ACHN (cell line): ENCODE results near the gene CENPM.
A peak's percentile ranks its signal among the peaks of the same experiment; 100 is the strongest.

Experiments used
- DNase-seq: peaks from one replicate; pipeline ENCODE4 v3.0.0-alpha.2; 2015
- in situ Hi-C: cut with HindIII; loops from 2 replicates; pipeline ENCODE4 v1.10.0; 2017; ENCODE audit warnings: low sequenced_read_pairs, low pct_ligation_motif_present, low pct_unique_long_range_greater_than_20kb

CENPM gene, protein sequence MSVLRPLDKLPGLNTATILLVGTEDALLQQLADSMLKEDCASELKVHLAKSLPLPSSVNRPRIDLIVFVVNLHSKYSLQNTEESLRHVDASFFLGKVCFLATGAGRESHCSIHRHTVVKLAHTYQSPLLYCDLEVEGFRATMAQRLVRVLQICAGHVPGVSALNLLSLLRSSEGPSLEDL

DNA sequence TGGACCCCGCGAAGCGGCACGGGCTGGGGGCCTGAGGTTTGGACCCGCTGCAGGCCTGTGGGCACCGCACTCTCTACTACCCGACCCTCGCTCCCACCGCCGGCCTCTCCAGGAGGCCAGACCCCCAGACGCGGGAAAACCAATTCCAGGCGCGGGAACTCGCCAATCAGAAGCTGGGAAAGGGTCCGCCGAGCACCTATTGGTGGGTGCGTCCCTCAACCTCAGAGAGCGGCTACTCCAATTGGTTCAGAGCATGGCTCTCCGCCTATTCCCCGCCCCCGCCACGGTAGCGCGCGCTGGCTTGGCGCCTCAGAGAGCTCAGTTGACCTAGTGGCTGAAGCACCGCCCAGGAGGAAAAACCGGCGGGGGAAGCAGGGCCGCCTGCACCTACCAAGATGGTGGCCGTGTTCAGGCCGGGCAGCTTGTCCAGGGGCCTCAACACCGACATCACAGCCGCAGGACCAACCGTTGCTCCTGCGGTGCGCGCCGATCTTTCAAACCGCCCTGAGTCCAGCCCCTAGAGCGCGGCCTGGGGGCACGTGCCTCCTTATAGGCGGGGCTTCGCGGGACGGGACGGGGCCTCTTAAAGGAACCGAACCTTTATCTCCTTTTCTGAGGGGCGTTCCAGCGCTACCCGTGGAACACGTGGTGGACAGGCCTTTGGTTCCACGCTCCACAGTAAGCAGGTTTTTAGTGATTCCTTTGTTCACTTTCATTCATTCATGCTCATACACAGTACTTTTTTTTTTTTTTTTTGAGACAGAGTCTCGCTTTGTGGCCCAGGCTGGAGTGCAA lies at the start of gene CENPM:
TSS of gene CENPM (minus strand) at position 524 of the 795 bp plus-strand sequence. CDS start at position 448, 76 bp downstream.
- in situ Hi-C loops: no loop called here
- DNase-seq: peak; percentile 93

GRCh38 chr22:41995211-41995610 lies 48.3 kb upstream of the CENPM start:
- no peak for DNase-seq
- in situ Hi-C loops: no loop called here

DNA sequence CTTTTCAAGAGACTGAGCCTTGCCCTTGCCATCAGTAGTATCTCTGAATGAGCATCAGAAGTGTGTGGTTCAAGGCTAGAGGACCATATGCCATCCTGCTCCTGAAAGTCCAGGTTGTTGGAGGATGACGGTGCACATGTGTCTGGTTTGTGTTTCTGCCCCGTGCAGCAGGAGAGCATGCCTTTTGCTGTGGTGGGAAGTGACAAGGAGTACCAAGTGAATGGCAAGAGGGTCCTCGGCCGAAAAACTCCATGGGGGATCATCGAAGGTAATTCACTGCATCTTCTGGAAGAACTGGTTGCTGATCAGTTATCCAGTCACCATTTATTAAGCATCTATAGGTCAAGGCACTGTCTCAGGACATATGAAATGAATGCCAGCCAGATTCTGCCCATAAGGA lies 45.5 kb upstream of the CENPM start:
- no peak for DNase-seq
- in situ Hi-C loops: no loop called here

GRCh38 chr22:41991111-41991510 lies 44.2 kb upstream of the CENPM start:
- DNase-seq: no peak
- in situ Hi-C loops: no loop called here

- in situ Hi-C loops: no loop called here
- DNase-seq: no peak
Observed at GRCh38 chr22:41989246-41989645, 42.3 kb upstream of the CENPM start.

DNA sequence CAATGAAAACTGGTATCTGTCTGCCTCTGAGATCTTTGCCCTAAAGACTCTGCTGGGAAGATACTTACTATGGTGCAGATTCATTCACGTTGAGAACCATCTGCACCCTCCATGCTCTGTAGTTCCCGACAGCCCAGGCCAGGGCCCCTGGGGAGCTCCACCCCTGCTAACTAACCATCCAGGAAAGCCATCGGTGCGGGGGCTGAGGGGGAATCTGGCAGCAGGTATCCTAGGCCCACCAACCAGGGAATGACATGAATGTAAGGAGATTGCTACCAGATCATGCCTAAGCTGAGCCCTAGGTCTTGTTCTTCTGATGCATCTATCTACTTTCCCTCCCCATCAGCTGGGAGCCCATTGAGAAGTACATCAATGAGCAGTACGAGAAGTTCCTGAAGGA lies 40.3 kb upstream of the CENPM start:
- in situ Hi-C loops: no loop called here
- no peak for DNase-seq

- in situ Hi-C loops: no loop called here
- DNase-seq: no peak
Observed at GRCh38 chr22:41983513-41984405, 36.8 kb upstream of the CENPM start.

GRCh38 chr22:41982865-41983264 lies 35.9 kb upstream of the CENPM start:
- DNase-seq: no peak
- in situ Hi-C loops: no loop called here

- in situ Hi-C loops: no loop called here
- no peak for DNase-seq
Observed at GRCh38 chr22:41979423-41980250, 32.7 kb upstream of the CENPM start.

- in situ Hi-C loops: no loop called here
- DNase-seq: no peak
Observed at GRCh38 chr22:41978732-41979131, 31.8 kb upstream of the CENPM start.

- in situ Hi-C loops: no loop called here
- no peak for DNase-seq
Observed at GRCh38 chr22:41976961-41977566, 30.1 kb upstream of the CENPM start.

GRCh38 chr22:41976070-41976901 lies 29.3 kb upstream of the CENPM start:
- no peak for DNase-seq
- in situ Hi-C loops: no loop called here

GRCh38 chr22:41975299-41976069 lies 28.5 kb upstream of the CENPM start:
- DNase-seq: no peak
- in situ Hi-C loops: no loop called here

GRCh38 chr22:41974691-41975290 lies 27.8 kb upstream of the CENPM start:
- in situ Hi-C loops: no loop called here
- DNase-seq: no peak

GRCh38 chr22:41971431-41971830 lies 24.5 kb upstream of the CENPM start:
- in situ Hi-C loops: no loop called here
- no peak for DNase-seq

DNA sequence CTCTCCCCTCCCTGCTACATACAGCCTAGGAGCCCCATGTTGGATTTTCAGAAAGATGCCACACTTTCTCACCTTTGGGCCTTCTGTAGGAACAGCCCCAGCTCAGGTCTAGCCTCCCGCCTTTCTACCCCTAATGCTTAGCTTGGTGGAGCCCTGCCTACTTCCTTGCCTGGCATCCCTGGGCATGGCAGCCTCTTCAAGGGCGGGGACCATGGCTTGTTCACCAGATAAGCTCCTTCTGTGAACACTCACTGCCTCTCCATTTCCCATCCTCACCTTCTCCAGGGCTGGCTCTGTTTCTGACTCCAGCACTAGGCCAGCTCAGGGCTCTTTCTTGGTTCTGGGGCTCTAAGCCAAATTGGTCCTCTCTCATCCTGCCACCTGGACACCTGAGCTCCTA lies 23.6 kb upstream of the CENPM start:
- no peak for DNase-seq
- in situ Hi-C loops: no loop called here
